H9 (cell line): ENCODE measurements around the gene MIGA1. TPM values are rescaled to one million over a fixed set of nuclear protein-coding genes. Genes with fewer than 3 reads are reported as not detected.

Experiments used
- DNase-seq: peaks from one replicate; pipeline ENCODE4 v3.0.0-alpha.2; 2017
- H2AFZ ChIP-seq: one replicate; pipeline ENCODE4 v1.6.1; 2013; ENCODE audit warnings: mild to moderate bottlenecking, low read length, control low read depth, moderate library complexity
- H2AK5ac ChIP-seq: 2 replicates; pipeline ENCODE4 v1.6.1; 2013; ENCODE audit warnings: low read length, control low read depth, mixed read lengths; ENCODE audit not compliant: insufficient read length
- H2BK120ac ChIP-seq: one replicate; pipeline ENCODE4 v1.6.1; 2013; ENCODE audit warnings: low read depth, mild to moderate bottlenecking, low read length, control low read depth, inconsistent platforms; ENCODE audit not compliant: poor library complexity, severe bottlenecking
- H2BK12ac ChIP-seq: 2 replicates; pipeline ENCODE4 v1.6.1; 2013; ENCODE audit warnings: low read length, control low read depth, mixed read lengths, low read depth; ENCODE audit not compliant: insufficient read length
- H2BK15ac ChIP-seq: 2 replicates; pipeline ENCODE4 v1.6.1; 2013; ENCODE audit warnings: low read depth, low read length, control low read depth
- H2BK20ac ChIP-seq: one replicate; pipeline ENCODE4 v1.6.1; 2013; ENCODE audit warnings: low read depth, mild to moderate bottlenecking, low read length, control low read depth, inconsistent platforms; ENCODE audit not compliant: poor library complexity, severe bottlenecking
- H2BK5ac ChIP-seq: 2 replicates; pipeline ENCODE4 v1.6.1; 2013; ENCODE audit warnings: low read length, control low read depth, mixed read lengths; ENCODE audit not compliant: insufficient read length
- H3K14ac ChIP-seq: 2 replicates; pipeline ENCODE4 v1.6.1; 2013; ENCODE audit warnings: low read length, control low read depth; ENCODE audit not compliant: insufficient read depth
- H3K18ac ChIP-seq: 2 replicates; pipeline ENCODE4 v1.6.1; 2013; ENCODE audit warnings: low read depth, mild to moderate bottlenecking, mixed read lengths, low read length, control low read depth; ENCODE audit not compliant: insufficient read length
- H3K23ac ChIP-seq: 2 replicates; pipeline ENCODE4 v1.6.1; 2013; ENCODE audit warnings: low read length, control low read depth, mixed read lengths, low read depth; ENCODE audit not compliant: insufficient read length
- H3K23me2 ChIP-seq: 2 replicates; pipeline ENCODE4 v1.6.1; 2013; ENCODE audit warnings: low read depth, mild to moderate bottlenecking, mixed read lengths, low read length, control low read depth; ENCODE audit not compliant: insufficient read length, poor library complexity, severe bottlenecking
- H3K27ac ChIP-seq: 2 replicates; pipeline ENCODE4 v1.5.1; 2013; ENCODE audit warnings: low read length, control low read depth, mixed read lengths, low read depth; ENCODE audit not compliant: insufficient read length
- H3K27me3 ChIP-seq: 2 replicates; pipeline ENCODE4 v1.6.1; 2013; ENCODE audit warnings: low read length, control low read depth, inconsistent platforms; ENCODE audit not compliant: insufficient read depth
- H3K4ac ChIP-seq: 2 replicates; pipeline ENCODE4 v1.6.1; 2013; ENCODE audit warnings: low read depth, mild to moderate bottlenecking, control low read depth, inconsistent platforms, low read length, moderate library complexity
- H3K4me1 ChIP-seq: 2 replicates; pipeline ENCODE4 v1.6.1; 2013; ENCODE audit warnings: low read length, control low read depth, inconsistent platforms; ENCODE audit not compliant: insufficient read depth
- H3K4me2 ChIP-seq: 2 replicates; pipeline ENCODE4 v1.6.1; 2013; ENCODE audit warnings: low read length, control low read depth, mixed read lengths; ENCODE audit not compliant: insufficient read length, insufficient read depth
- H3K56ac ChIP-seq: 2 replicates; pipeline ENCODE4 v1.6.1; 2013; ENCODE audit warnings: low read depth, mild to moderate bottlenecking, mixed read lengths, low read length, control low read depth; ENCODE audit not compliant: insufficient read length
- H3K79me1 ChIP-seq: 2 replicates; pipeline ENCODE4 v1.6.1; 2013; ENCODE audit warnings: low read depth, mild to moderate bottlenecking, moderate library complexity, low read length, control low read depth, inconsistent platforms; ENCODE audit not compliant: insufficient read depth, poor library complexity, severe bottlenecking
- H3K79me2 ChIP-seq: 2 replicates; pipeline ENCODE4 v1.6.1; 2013; ENCODE audit warnings: low read length, control low read depth, inconsistent platforms; ENCODE audit not compliant: insufficient read depth
- H3K9ac ChIP-seq: 2 replicates; pipeline ENCODE4 v1.6.1; 2013; ENCODE audit warnings: low read length, control low read depth, mixed read lengths; ENCODE audit not compliant: insufficient read length; ENCODE audit errors: extremely low read depth
- H3K9me3 ChIP-seq: one replicate; pipeline ENCODE4 v1.6.1; 2013; ENCODE audit warnings: low read depth, low read length, inconsistent platforms; ENCODE audit not compliant: control insufficient read depth
- H3T11ph ChIP-seq: one replicate; pipeline ENCODE4 v1.6.1; 2013; ENCODE audit warnings: mild to moderate bottlenecking, low read length, control low read depth, inconsistent platforms
- H4K20me1 ChIP-seq: one replicate; pipeline ENCODE4 v1.6.1; 2013; ENCODE audit not compliant: control insufficient read depth, insufficient read length, insufficient read depth
- H4K5ac ChIP-seq: 2 replicates; pipeline ENCODE4 v1.6.1; 2013; ENCODE audit warnings: low read depth, mild to moderate bottlenecking, mixed read lengths, low read length, control low read depth; ENCODE audit not compliant: insufficient read length
- H4K8ac ChIP-seq: replicated peaks from 2 replicates; pipeline ENCODE4 v1.6.1; 2013; ENCODE audit warnings: low read length, control low read depth, mixed read lengths, low read depth; ENCODE audit not compliant: insufficient read length
- H4K91ac ChIP-seq: 2 replicates; pipeline ENCODE4 v1.6.1; 2013; ENCODE audit warnings: low read depth, mild to moderate bottlenecking, moderate library complexity, mixed read lengths, low read length, control low read depth; ENCODE audit not compliant: insufficient read length
- H3K27ac Mint-ChIP-seq, 3 experiments: 2 replicates in 2 of 3; 3 replicates in 1 of 3; pipeline ENCODE4 v1.8.0; 2020 to 2021; ENCODE audit warnings: mixed read lengths in 3 of 3, mild to moderate bottlenecking in 1 of 3, moderate library complexity in 1 of 3
- H3K27me3 Mint-ChIP-seq: 2 replicates; pipeline ENCODE4 v1.8.0; 2021; ENCODE audit warnings: low read depth, mild to moderate bottlenecking, moderate library complexity, mixed read lengths
- H3K36me3 Mint-ChIP-seq, 3 experiments: 2 replicates in 2 of 3; 3 replicates in 1 of 3; pipeline ENCODE4 v1.8.0; 2020 to 2021; ENCODE audit warnings: low read depth in 3 of 3, mixed read lengths in 3 of 3; ENCODE audit not compliant: insufficient read depth in 1 of 3
- H3K4me1 Mint-ChIP-seq, 2 experiments: 2 replicates each; pipeline ENCODE4 v1.8.0; 2020; ENCODE audit warnings: mixed read lengths in 2 of 2
- H3K4me3 Mint-ChIP-seq, 2 experiments: 2 replicates in 1 of 2; 3 replicates in 1 of 2; pipeline ENCODE4 v1.8.0; 2020 to 2021; ENCODE audit warnings: mild to moderate bottlenecking in 2 of 2, mixed read lengths in 2 of 2, moderate library complexity in 1 of 2
- H3K9me3 Mint-ChIP-seq, 2 experiments: 2 replicates in 1 of 2; 3 replicates in 1 of 2; pipeline ENCODE4 v1.8.0; 2020; ENCODE audit warnings: mild to moderate bottlenecking in 2 of 2, mixed read lengths in 2 of 2, moderate library complexity in 1 of 2
- WGBS: extraction: QIAGEN DNeasy Blood & Tissue Kit; methylation state at CpG from one replicate; pipeline ENCODE4 v1.1.7; 2013; ENCODE audit warnings: missing lambda C conversion rate, low lambda C conversion rate, mixed read lengths; ENCODE audit not compliant: insufficient read length; ENCODE audit errors: extremely low coverage; 5-methylcytosine and 5-hydroxymethylcytosine counted together
- total RNA-seq: library from RNA; stranded (reverse); gene quantifications from 2 replicates; pipeline ENCODE4 v1.2.1, GENCODE V29; 2021
- TF ChIP-seq, protein P1 (sequence below): fragments of 200-600 bp; sonication (generic); conservative IDR thresholded peaks from 3 replicates; pipeline ENCODE4 v1.8.0; 2021; ENCODE audit warnings: antibody characterized with exemption, mild to moderate bottlenecking

MIGA1 gene
- total RNA-seq, 1 experiment from 2014 or later: 6.3 TPM

DNA sequence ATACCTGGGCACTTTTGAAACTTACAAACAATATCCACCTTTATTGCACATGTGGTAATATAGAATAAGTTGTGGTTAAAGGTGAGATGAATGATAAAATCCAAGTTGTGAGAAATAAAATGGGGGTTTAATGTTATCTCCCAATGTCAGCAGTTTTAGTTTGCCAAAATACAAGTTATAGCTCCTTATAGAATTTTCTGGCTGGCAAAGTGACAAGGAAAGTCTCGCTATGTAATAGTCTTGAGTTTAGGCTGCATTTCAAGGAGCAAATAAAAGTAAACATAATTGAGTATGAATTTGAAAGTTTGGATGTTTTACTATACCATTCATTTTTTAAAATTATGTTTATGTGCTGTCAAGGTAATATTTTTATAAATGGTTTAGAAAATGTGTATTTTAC is 94.0 kb downstream of the MIGA1 start:
- H3K4me2 ChIP-seq: no peak overlapping the region
- no peak overlapping the region for H3K4ac ChIP-seq
- H2AFZ ChIP-seq: no peak overlapping the region
- H3K79me1 ChIP-seq: no peaks in the 10 kb centered on the region
- no peak overlapping the region for H3K27ac Mint-ChIP-seq
- no peak overlapping the region for H4K5ac ChIP-seq
- H3K27me3 ChIP-seq: no peaks in the 10 kb centered on the region
- no peak for DNase-seq
- no peaks in the 10 kb centered on the region for H3K4me1 ChIP-seq
- H3T11ph ChIP-seq: no peak overlapping the region
- no peak overlapping the region for H2BK120ac ChIP-seq
- H3K23ac ChIP-seq: no peak overlapping the region
- H2BK20ac ChIP-seq: no peak overlapping the region
- no peak overlapping the region for H3K18ac ChIP-seq
- H4K91ac ChIP-seq: no peak overlapping the region
- peaks cover 0 to 9% (median 2%) of the 10 kb centered on the region in 3 experiments; a peak in 5 of 7 replicates for H3K36me3 Mint-ChIP-seq
- H2AK5ac ChIP-seq: no peak overlapping the region
- TF ChIP-seq, protein P1, sequence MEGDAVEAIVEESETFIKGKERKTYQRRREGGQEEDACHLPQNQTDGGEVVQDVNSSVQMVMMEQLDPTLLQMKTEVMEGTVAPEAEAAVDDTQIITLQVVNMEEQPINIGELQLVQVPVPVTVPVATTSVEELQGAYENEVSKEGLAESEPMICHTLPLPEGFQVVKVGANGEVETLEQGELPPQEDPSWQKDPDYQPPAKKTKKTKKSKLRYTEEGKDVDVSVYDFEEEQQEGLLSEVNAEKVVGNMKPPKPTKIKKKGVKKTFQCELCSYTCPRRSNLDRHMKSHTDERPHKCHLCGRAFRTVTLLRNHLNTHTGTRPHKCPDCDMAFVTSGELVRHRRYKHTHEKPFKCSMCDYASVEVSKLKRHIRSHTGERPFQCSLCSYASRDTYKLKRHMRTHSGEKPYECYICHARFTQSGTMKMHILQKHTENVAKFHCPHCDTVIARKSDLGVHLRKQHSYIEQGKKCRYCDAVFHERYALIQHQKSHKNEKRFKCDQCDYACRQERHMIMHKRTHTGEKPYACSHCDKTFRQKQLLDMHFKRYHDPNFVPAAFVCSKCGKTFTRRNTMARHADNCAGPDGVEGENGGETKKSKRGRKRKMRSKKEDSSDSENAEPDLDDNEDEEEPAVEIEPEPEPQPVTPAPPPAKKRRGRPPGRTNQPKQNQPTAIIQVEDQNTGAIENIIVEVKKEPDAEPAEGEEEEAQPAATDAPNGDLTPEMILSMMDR: no peak
- H3K27ac ChIP-seq: no peak overlapping the region
- no peaks in the 10 kb centered on the region for H3K79me2 ChIP-seq
- H3K27me3 Mint-ChIP-seq: no peaks in the 10 kb centered on the region
- H3K4me1 Mint-ChIP-seq: peaks cover 0 to 3% of the 10 kb centered on the region in 2 experiments; a peak in 2 of 4 replicates
- no peaks in the 10 kb centered on the region for H3K23me2 ChIP-seq
- H3K14ac ChIP-seq: no peak overlapping the region
- no peak overlapping the region for H3K56ac ChIP-seq
- no peak overlapping the region for H4K8ac ChIP-seq
- H2BK12ac ChIP-seq: no peak overlapping the region
- H4K20me1 ChIP-seq: no peaks in the 10 kb centered on the region
- H2BK5ac ChIP-seq: no peak overlapping the region
- H2BK15ac ChIP-seq: no peak overlapping the region
- H3K9ac ChIP-seq: no peak overlapping the region
- whole genome bisulfite sequencing: no CpG with 5 or more reads among the region's 1 CpG
- H3K4me3 Mint-ChIP-seq: no peak overlapping the region
- no peaks in the 10 kb centered on the region for H3K9me3 ChIP-seq
- H3K9me3 Mint-ChIP-seq: no peaks in the 10 kb centered on the region
